Lung (tissue), 12 donors: ENCODE measurements around the gene ZBTB47. TPM values are rescaled to one million over a fixed set of nuclear protein-coding genes. Genes with fewer than 3 reads are reported as not detected.
A peak's percentile ranks its signal among the peaks of the same experiment; 100 is the strongest.

Experiments used
- ATAC-seq: fragments of 200-7000 bp; cut with Tn5 transposase; one replicate; pipeline ENCODE4 v1.9.1; 2020; ENCODE audit warnings: moderate number of reproducible peaks; ENCODE audit not compliant: insufficient read depth, low FRiP score
- DNase-seq, 3 donors: peaks; one replicate each; pipeline ENCODE4 v3.0.0-alpha.2; 2013 to 2017
- H3K27ac ChIP-seq, 2 donors: one replicate each; pipeline ENCODE4 v1.5.1; 2013; ENCODE audit warnings: mild to moderate bottlenecking in 2 of 2, moderate library complexity in 2 of 2, control low read depth in 1 of 2, inconsistent platforms in 1 of 2, low read depth in 1 of 2, low read length in 1 of 2
- H3K27me3 ChIP-seq, 3 donors: one replicate each; pipeline ENCODE4 v1.5.1; 2013; ENCODE audit warnings: low read length in 2 of 3; ENCODE audit not compliant: control insufficient read depth in 3 of 3, insufficient read depth in 3 of 3
- H3K36me3 ChIP-seq, 4 donors: one replicate each; pipeline ENCODE4 v1.5.1; 2013; ENCODE audit warnings: low read length in 4 of 4, mild to moderate bottlenecking in 1 of 4, moderate library complexity in 1 of 4; ENCODE audit not compliant: control insufficient read depth in 4 of 4, insufficient read depth in 4 of 4
- H3K4me1 ChIP-seq, 5 donors: one replicate each; pipeline ENCODE4 v1.5.1; 2013; ENCODE audit warnings: low read length in 5 of 5, mild to moderate bottlenecking in 2 of 5, moderate library complexity in 1 of 5; ENCODE audit not compliant: control insufficient read depth in 5 of 5, insufficient read depth in 5 of 5
- H3K4me3 ChIP-seq: one replicate; pipeline ENCODE4 v1.5.1; 2013; ENCODE audit warnings: mild to moderate bottlenecking, control low read depth, moderate library complexity
- H3K9ac ChIP-seq, 2 donors: one replicate each; pipeline ENCODE4 v1.5.1; 2013; ENCODE audit warnings: low read length in 2 of 2, control low read depth in 1 of 2; ENCODE audit not compliant: insufficient read depth in 1 of 2
- H3K9me3 ChIP-seq, 4 donors: one replicate each; pipeline ENCODE4 v1.5.1; 2013; ENCODE audit warnings: low read length in 3 of 4, mild to moderate bottlenecking in 1 of 4, moderate library complexity in 1 of 4; ENCODE audit not compliant: control insufficient read depth in 4 of 4, insufficient read depth in 3 of 4
- WGBS, 2 donors: extraction: QIAGEN DNeasy Blood & Tissue Kit; methylation state at CpG; one replicate each; pipeline ENCODE4 v1.1.7; 2013; 5-methylcytosine and 5-hydroxymethylcytosine counted together
- polyA plus RNA-seq, 2 donors: library from polyadenylated mRNA; stranded (reverse); fragments of 200-250 nt; gene quantifications; one replicate each; pipeline ENCODE4 v1.2.1, GENCODE V29; 2013
- total RNA-seq, 2 donors: library from RNA; depleted of rRNA in 1 of 2; stranded (reverse); fragments of >200 nt in 1 of 2; gene quantifications; one replicate each; pipeline ENCODE4 v1.2.1, GENCODE V29; 2014 to 2021
- TF ChIP-seq, protein P1 (sequence below): IDR thresholded peaks from 2 replicates; pipeline ENCODE4 v1.5.1; 2012; ENCODE audit warnings: mild to moderate bottlenecking; ENCODE audit errors: control extremely low read depth, extremely low read depth
- donor health status: control.
- donor health status: control.
- donor health status: Bipolar disorder and iron deficiency.
- donor health status: healthy.
- donor health status: DM: yes; HTN: yes; CAD: no.

The ZBTB47 gene
- total and polyA plus RNA-seq, 4 donors: 8.6 to 34.1 (median 15.8) TPM

DNA sequence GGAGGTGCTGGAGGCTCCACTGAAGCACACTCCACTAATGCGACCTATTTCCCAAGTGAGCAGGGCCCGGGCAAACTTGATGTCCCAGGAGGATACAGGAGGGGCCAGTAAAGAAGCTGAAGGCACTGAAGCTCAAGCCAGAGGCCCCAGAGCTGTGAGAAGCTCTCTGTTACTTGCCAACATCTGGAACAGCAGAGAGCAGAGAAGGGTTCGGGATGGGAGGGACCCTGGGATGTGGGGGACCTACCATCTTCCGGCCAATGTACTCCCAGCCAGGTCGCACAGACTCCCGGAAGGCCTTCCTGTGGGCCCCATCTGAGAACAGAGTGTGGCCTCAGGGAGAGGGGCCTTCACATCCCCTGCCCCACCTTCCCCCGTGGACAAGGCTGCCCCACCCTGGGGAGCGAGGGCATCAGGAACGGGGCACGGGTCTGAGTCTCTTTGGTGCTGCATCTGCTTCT, 46.0 kb downstream of the ZBTB47 start:
- DNase-seq (no peak), ATAC-seq (no peak)
- TF ChIP-seq, protein P1, sequence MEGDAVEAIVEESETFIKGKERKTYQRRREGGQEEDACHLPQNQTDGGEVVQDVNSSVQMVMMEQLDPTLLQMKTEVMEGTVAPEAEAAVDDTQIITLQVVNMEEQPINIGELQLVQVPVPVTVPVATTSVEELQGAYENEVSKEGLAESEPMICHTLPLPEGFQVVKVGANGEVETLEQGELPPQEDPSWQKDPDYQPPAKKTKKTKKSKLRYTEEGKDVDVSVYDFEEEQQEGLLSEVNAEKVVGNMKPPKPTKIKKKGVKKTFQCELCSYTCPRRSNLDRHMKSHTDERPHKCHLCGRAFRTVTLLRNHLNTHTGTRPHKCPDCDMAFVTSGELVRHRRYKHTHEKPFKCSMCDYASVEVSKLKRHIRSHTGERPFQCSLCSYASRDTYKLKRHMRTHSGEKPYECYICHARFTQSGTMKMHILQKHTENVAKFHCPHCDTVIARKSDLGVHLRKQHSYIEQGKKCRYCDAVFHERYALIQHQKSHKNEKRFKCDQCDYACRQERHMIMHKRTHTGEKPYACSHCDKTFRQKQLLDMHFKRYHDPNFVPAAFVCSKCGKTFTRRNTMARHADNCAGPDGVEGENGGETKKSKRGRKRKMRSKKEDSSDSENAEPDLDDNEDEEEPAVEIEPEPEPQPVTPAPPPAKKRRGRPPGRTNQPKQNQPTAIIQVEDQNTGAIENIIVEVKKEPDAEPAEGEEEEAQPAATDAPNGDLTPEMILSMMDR: no peak
- Histone ChIP-seq H3K27ac (peak overlapping the region in 1 of 2 donors; percentile 68), H3K9ac (no peak overlapping the region), H3K4me3 (no peak overlapping the region), H3K9me3 (peaks cover 0 to 3% (median 0%) of the 10 kb centered on the region in 4 donors), H3K27me3 (peaks cover 0 to 3% (median 2%) of the 10 kb centered on the region in 3 donors), H3K36me3 (no peaks in the 10 kb centered on the region), H3K4me1 (peaks cover 0 to 1% (median 0%) of the 10 kb centered on the region in 5 donors)
- WGBS, 2 donors: 74 to 81% methylated on average over 9 to 10 of the region's 10 CpGs

DNA sequence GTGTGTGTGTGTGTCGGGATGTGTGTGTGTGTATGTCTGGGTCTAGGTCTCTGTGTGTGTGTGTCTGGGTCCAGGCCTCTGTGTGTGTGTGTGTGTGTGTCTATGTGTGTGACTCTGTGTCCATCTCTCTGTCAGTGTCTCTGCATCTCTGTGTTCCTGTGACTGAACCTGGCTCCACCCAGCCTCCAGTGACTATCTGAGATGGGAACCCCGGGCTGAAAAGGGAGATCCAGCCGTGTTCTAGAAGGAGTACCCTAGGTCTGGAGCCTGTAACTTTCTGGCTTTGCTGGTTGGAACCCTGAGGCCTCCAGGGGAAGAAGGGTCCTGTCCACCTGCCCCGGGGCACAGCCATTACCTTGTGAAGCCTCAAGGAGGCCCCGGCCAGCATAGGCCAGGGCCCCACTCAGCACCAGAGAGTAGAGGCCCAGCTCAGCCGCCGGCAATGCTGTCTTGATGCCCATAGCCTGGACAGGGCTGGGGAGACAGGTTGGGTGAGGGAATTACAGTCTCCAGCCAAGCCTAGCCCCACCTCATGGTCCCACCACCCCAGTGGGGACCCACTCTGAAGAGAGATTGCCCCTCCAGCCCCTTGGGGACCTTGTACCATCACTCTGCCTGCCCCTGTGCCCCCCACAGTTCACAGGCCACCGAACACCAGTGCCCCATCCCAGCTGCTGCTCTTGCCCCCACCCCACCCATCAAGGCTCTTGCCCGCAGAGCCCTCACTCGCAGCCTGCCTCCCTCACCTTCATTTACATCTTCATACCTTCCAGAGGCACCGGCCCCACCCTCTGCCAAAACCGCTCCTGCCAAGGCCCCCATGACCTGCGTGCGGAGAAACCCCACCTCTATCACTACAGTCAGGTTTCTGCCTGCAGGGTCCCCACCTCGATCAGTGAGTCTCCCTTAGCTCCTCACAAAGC, 47.1 kb downstream of the ZBTB47 start:
- peaks cover 0 to 1% (median 0%) of the 10 kb centered on the region in 5 donors for H3K4me1 ChIP-seq
- TF ChIP-seq, protein P1: no peak
- H3K4me3 ChIP-seq: no peak overlapping the region
- DNase-seq (no peak), ATAC-seq (no peak)
- H3K9me3 ChIP-seq: peaks cover 0 to 3% (median 0%) of the 10 kb centered on the region in 4 donors
- peak overlapping the region in 1 of 2 donors; percentile 85 for H3K27ac ChIP-seq
- peaks cover 0 to 3% (median 2%) of the 10 kb centered on the region in 3 donors for H3K27me3 ChIP-seq
- H3K9ac ChIP-seq: no peak overlapping the region
- H3K36me3 ChIP-seq: no peaks in the 10 kb centered on the region
- 66 to 71% methylated on average over 15 of the region's 15 CpGs for WGBS, 2 donors

DNA sequence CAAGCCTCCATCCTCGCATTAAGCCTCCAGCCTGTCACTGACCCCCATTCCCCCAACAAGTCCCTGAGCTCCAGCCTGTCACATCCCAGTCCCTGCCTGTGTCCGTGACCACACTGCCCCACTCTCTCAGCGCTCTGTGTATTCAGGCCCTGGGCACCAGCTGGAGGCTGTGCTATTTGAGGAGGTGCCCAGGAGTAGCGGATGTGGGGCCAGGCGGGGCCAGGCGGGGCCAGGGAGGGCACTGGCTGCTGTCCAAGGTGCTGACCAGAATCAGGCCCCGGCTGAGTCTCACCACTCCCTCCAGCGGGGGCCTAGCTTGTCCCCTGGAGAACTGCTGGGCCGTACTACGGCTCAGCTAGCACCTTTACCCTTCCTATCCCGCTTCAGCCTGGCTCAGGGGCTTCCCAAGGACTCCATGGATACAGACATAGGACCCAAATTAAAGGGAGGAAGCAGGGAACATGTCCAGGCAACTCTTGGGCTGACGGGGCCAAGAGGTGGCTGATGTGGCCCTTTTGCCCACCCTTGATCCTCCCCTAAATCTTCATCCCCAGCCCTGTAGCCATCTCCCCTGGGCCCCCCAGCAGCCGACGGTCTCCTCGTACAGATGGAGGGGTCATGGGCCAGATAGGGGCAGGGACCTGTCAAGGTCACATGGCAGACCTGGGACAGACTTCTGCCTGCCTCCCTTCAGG, 48.0 kb downstream of the ZBTB47 start:
- no peak overlapping the region for H3K9ac ChIP-seq
- ATAC-seq (peak; percentile 67), DNase-seq (peak; percentile 44 to 62 (median 57))
- peaks cover 0 to 1% (median 0%) of the 10 kb centered on the region in 5 donors for H3K4me1 ChIP-seq
- peak overlapping the region in 1 of 2 donors; percentile 85 for H3K27ac ChIP-seq
- WGBS, 2 donors: 31% methylated on average over 15 of the region's 15 CpGs
- no peaks in the 10 kb centered on the region for H3K36me3 ChIP-seq
- TF ChIP-seq, protein P1: no peak
- peaks cover 0 to 3% (median 2%) of the 10 kb centered on the region in 3 donors for H3K27me3 ChIP-seq
- peaks cover 0 to 3% (median 0%) of the 10 kb centered on the region in 4 donors for H3K9me3 ChIP-seq
- no peak overlapping the region for H3K4me3 ChIP-seq
